HEK293T (cell line): ENCODE measurements around the gene SOX2.

ENCODE experiments used
- BHLHE40 ChIP-seq: fragments of 450-650 bp; IDR thresholded peaks from 2 replicates; pipeline ENCODE4 v1.6.1; 2016; ENCODE audit warnings: mild to moderate bottlenecking, moderate library complexity, borderline replicate concordance
- FOXA1 ChIP-seq: fragments of 450-650 bp; IDR thresholded peaks from 2 replicates; pipeline ENCODE4 v1.6.1; 2016; ENCODE audit warnings: mild to moderate bottlenecking
- L3MBTL2 ChIP-seq: fragments of 450-650 bp; conservative IDR thresholded peaks from 2 replicates; pipeline ENCODE4 v1.6.1; 2016; ENCODE audit warnings: mild to moderate bottlenecking
- ZNF384 ChIP-seq: fragments of 450-650 bp; IDR thresholded peaks from 2 replicates; pipeline ENCODE4 v1.6.1; 2016

DNA sequence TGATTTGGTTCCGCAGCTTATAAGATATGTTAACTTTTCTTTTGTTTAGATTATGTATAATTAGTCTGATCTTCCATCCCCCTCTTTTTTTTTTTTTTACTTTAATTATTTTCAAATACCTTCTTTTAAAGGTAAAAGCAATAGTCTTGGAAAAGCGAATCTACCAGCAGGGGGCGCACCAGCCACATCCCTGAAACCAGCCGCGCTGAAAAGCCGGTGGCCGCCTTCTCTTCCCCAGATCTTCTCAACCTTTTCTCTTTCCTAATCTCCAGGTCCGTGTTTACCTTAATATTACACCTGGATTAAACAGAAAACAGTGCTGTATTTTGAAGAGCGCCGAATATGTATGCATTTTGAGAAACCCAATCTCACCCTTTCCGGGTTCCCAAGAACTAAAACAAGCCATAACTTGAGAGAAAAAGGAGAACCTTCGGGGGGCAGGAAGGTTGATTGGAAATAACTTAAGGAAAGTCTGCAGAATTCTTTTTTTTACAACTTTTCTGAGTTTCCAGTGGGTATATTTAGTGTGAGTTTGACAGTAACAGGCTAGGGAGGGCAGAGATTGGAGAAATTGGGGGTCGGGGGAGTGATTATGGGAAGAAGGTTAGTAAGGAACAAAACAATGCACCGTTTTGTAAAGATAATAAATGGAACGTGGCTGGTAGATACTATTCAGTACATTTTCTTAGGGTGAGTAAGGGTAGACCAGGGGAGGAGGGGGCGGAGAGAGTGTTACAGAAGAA, 2.0 kb upstream of the SOX2 start:
- TF ChIP-seq BHLHE40 (no peak), ZNF384 (peak; percentile 83), FOXA1 (no peak), L3MBTL2 (no peak)
